ENCODE data around the gene PHETA2.
"Not testable (repeated sequence)": the region's sequence is repeated elsewhere in the genome, so short reads cannot be mapped to it uniquely, and the experiment has no call there.

Gene PHETA2

DNA sequence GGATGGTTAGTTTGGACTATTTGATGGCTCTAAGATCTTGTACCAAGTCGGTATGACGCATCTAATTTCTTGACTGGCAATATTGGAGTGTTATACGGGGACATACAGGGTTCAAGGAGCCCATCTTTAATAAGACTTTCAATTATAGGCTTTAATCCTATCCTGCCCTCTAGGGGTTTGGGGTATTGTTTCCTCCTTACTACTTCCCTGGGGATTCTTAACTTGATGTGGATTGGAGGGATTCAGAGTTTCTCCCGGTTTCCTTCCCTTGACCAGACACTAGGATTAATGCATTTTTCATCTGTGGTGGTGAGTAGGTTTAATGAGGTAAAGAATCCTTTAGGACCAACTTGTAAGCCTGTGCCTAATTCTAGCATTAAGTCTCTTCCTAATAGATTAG lies 37.8 kb downstream of the PHETA2 start:
- DNase-seq, result no peak

DNA sequence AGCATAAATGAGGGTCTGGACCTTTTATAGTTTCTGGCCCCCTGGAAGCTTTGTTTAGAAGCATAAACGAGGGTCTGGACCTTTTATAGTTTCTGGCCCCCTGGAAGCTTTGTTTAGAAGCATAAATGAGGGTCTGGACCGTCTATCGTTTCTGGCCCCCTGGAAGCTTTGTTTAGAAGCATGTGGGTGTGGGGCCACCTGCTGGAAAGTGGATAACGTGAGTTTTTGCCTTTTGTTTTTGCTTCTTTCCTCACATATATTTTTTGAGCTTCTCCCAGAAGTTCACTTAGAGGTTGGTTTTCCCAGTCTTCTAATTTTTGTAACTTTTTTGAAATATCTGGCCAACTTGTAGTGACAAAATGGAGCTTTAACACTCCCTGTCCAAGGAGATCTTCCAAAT lies 38.7 kb downstream of the PHETA2 start:
- DNase-seq, result not testable (repeated sequence)

DNA sequence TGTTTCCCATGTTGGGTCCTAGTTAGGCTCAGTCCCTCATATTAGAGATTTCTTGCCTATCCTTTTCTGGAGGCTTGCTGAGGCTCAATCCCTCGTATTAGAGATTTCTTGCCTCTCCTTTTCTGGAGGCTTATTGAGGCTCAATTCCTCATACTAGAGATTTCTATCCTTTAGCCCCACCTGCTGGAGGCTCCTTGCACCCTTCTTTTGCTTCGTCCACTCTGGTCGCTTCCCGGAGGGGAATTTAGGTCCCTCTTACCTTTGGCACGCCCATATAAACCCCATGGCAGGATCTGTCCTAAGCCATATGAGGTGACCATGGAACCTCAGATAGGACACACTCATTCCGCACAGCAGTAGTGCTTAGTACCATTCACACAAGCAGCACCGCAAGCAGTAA lies 40.7 kb downstream of the PHETA2 start:
- no peak for DNase-seq

DNA sequence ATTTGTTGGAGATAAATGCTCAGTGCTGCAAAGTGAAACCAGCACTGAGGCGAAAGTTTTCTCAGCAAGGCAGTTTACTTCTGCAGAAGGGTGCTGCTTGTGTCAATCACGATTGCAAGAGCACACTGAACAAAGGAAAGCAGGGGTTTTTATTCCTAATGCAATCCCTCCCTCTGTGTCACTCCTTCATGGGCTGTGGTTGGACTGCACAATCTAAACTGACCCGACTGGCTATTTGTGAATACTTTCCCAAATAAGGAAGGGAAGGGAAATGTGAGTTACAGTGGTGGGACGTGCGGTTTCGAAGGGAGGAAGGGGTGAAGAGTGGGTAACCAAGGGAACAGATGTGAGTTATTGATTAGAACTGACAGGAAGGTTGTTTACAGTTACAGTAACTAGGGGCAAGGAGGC lies 41.4 kb downstream of the PHETA2 start:
- not testable (repeated sequence) for DNase-seq

DNA sequence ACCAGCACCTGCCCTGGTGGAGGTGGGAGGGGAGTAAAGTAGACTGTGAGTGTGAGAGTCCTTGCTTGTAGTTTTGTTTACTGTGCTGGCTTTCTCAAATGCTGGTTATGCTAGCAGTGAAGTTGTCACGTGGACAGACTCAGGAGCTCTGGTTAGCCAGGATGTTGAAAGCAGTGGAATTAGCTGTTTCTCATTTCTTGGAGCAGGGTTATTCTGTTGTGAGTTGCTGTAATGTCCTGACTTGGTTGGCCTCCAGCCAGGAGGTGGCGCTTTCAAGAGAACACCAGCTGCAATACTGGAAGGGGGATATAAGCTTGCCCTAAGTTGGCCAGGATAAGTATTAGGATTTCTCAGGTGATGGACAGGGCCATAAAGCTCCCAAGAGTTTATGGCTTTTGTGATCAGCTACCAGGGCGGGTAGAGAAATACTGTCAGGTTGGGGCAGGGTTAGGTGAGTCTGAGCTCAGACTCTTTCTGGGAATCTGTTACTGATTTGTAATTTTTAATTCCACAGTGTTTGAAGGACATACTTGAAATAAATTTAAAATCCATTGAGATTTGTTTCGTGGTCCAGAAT lies 42.9 kb downstream of the PHETA2 start:
- no peak for DNase-seq

DNA sequence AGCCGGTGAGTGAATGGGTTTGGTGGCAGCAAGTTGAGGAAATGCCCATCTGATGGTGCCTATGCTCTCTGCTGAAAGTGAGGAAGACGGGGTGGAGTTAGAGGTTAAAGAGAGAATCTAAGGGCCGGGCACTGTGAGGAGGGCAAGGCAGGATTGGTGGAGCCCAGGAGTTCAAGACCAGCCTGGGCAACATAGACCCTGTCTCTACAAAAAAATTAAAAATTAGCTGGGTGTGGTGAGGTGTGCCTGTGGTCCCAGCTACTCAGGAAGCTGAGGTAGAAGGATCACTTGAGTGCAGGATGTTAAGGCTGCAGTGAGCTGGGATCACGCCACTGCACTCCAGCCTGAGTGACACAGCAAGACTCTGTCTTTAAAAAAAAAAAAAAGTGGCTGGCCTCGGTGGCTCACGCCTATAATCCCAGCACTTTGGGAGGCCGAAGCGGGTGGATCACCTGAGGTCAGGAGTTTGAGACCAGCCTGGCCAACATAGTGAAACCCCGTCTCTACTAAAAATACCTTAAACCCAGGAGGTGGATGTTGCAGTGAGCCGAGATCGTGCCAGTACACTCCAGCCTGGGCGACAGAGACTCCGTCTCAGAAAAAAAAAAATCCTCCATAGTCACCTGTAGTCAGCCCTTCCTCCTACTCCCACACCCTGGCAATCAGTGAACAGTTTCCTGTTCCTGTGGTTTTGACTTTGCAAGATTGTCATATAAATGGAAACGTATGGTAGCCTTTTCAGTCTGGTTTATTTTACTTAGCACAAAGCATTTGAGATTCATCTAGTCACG lies 46.4 kb downstream of the PHETA2 start:
- not testable (repeated sequence) for DNase-seq

DNA sequence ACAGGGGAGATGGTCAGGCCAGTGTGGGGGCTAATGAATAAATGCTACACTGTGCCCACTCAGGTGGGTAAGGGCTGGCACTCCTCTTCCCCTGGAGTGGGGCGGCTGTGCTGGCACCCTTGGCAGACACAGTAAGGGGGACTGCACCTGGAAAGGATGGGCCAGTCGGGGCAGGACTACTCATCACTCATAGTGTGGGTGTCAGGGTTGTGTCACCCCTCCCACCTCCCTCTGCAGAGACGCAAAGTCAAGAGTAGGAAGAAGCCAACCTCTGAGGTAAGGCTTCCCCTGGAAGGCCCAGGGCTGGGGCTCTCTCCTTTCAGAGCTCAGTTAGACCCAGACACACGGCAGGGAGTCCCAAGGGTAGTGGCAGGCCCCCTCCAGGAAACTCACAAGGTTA lies 49.5 kb downstream of the PHETA2 start:
- DNase-seq, result not testable (repeated sequence)

DNA sequence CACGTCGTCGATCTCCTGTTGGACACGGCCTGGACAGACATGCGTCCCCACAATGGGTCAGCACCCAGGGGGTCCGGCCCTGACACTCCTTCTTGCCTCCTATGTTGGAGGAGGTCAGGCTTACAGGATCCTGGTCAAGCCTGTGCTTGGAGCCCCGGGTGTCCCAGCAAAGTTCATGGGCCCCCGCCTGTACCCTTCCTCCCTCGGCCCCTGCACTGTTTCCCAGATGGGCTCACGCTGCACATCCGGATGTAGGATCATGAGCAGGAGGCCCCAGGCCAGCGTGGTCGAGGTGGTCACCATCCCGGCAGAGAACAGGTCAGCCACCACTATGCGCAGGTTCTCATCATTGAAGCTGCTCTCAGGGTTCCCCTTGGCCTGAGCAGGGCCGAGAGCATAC lies 53.6 kb downstream of the PHETA2 start:
- DNase-seq, result no peak

DNA sequence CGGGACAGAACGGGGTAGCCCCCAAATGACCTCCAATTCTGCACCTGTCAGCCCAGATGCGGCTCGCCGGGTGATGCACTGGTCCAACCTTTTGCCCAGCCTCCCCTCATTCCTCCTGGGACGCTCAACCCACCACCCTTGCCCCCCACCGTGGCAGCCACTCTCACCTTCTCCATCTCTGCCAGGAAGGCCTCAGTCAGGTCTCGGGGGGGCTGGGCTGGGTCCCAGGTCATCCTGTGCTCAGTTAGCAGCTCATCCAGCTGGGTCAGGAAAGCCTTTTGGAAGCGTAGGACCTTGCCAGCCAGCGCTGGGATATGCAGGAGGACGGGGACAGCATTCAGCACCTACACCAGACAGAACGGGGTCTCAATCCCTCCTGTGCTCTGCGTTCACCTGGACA lies 54.0 kb downstream of the PHETA2 start:
- DNase-seq, result not testable (repeated sequence)
